C4-2B (cell line): ENCODE data around the gene NFATC2.

ENCODE experiments used
- ZFX ChIP-seq: fragments of 450-650 bp; IDR thresholded peaks from 2 replicates; pipeline ENCODE4 v1.6.1; 2017
- TF ChIP-seq, protein P1 (sequence below): fragments of 450-650 bp; conservative IDR thresholded peaks from 2 replicates; pipeline ENCODE4 v1.5.1; 2017; ENCODE audit warnings: mild to moderate bottlenecking

DNA sequence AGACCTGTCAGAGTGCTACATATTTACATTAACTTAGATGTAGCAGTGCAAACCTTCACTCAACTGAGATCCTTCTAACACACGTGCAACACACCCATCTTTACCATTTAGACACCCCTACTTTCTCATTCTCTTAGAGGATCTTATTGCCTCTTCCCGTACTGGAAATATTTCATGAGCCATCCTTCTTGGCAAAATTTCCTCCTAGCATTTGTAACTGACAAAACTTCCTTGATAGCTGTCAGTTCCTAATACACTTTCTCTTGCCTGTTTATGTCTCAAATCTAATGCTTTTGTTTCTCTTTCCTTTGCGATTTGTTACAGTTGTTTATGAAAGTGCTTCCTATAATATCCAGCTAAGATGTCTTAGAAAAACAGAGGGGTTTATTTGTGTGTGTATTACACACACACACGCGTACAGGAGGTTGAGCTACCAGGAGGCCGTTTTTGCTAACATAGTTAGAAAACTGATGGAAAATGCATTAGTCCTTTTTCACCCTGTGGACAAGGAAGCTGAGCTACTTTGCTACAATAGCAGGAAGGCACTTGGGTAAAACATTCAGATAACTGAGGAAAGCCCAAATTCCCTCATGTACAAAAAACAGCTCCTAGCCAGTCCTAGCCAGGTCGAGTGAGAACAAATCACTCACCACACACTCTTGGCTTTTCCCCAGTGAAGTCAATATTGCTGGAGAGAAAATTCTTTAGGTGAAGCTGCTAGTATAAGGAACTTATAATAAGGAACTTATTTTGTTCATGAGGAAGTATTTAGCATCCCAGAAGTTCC lies 153.6 kb downstream of the NFATC2 start:
- TF ChIP-seq, protein P1, sequence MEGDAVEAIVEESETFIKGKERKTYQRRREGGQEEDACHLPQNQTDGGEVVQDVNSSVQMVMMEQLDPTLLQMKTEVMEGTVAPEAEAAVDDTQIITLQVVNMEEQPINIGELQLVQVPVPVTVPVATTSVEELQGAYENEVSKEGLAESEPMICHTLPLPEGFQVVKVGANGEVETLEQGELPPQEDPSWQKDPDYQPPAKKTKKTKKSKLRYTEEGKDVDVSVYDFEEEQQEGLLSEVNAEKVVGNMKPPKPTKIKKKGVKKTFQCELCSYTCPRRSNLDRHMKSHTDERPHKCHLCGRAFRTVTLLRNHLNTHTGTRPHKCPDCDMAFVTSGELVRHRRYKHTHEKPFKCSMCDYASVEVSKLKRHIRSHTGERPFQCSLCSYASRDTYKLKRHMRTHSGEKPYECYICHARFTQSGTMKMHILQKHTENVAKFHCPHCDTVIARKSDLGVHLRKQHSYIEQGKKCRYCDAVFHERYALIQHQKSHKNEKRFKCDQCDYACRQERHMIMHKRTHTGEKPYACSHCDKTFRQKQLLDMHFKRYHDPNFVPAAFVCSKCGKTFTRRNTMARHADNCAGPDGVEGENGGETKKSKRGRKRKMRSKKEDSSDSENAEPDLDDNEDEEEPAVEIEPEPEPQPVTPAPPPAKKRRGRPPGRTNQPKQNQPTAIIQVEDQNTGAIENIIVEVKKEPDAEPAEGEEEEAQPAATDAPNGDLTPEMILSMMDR, result no peak
- TF ChIP-seq ZFX, result no peak
